Measurements from ENCODE around the gene ERVK3-1.

DNA sequence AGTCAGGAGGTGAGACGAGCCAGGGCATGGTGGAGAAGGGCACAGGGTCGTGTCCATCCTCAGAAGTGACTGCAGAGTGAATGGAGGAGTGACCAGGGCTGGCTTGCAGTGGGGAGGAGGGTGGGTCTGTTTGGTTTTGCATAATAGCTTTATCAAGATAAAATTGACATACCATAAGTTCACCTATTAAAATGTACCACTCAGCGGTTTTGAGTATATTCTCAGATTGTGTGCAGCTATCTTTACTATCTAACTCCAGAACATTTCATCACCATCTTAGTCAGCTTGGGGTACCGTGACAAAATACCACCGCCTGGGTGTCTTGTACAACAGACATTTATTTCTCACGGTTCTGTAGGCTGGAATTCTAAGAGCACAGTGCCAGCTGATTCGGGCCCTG lies 13.2 kb upstream of the ERVK3-1 start:
- TF ChIP-seq EZH2phosphoT487 (IDR thresholded peaks at IDR 0.05; ENCODE audit: low read depth): no peak
- TF ChIP-seq, protein P1, sequence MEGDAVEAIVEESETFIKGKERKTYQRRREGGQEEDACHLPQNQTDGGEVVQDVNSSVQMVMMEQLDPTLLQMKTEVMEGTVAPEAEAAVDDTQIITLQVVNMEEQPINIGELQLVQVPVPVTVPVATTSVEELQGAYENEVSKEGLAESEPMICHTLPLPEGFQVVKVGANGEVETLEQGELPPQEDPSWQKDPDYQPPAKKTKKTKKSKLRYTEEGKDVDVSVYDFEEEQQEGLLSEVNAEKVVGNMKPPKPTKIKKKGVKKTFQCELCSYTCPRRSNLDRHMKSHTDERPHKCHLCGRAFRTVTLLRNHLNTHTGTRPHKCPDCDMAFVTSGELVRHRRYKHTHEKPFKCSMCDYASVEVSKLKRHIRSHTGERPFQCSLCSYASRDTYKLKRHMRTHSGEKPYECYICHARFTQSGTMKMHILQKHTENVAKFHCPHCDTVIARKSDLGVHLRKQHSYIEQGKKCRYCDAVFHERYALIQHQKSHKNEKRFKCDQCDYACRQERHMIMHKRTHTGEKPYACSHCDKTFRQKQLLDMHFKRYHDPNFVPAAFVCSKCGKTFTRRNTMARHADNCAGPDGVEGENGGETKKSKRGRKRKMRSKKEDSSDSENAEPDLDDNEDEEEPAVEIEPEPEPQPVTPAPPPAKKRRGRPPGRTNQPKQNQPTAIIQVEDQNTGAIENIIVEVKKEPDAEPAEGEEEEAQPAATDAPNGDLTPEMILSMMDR (IDR thresholded peaks at IDR 0.05; ENCODE audit: low read depth, low read length): no peak

Measured in OCI-LY3 (cell line).